ENCODE results near the gene SIGLEC1. TPM values are rescaled to one million over a fixed set of nuclear protein-coding genes. Genes with fewer than 3 reads are reported as not detected.

The SIGLEC1 gene
- total and polyA plus RNA-seq, 10 of the 15 experiments (the other 5 are each of a cell fraction or from before 2014, with no cell fraction given): 0.05 TPM; not detected in 9

- ChIA-PET CTCF (interaction anchor here (1.0 to 3.2 kb wide), 3 partner anchors 8 to 24 kb away, joined by 3 to 12 read pairs (median 5); no protein-coding TSS in a partner anchor), RAD21 (ENCODE audit: unreplicated experiment) (no interaction called here), SMC1A (ENCODE audit: uncharacterized antibody, unreplicated experiment) (no interaction called here), POLR2A (no interaction called here)
- no peak for FAIRE-seq
- TF ChIP-seq MEF2A (IDR thresholded peaks at IDR 0.05; ENCODE audit: insufficient read depth, low read depth, low read length) (no peak), SP1 (IDR thresholded peaks at IDR 0.05; ENCODE audit: low read depth, low read length) (no peak), RB1 (IDR thresholded peaks at IDR 0.05; ENCODE audit: borderline replicate concordance) (no peak), SMARCA5 (IDR thresholded peaks at IDR 0.05) (no peak), CEBPB (IDR thresholded peaks at IDR 0.05; ENCODE audit: borderline replicate concordance in 1 of 2, low read depth in 2 of 2, low read length in 2 of 2) (no peak)
- peaks cover 1% of the 10 kb centered on the region; the same call in 1 of the 3 replicates for H3K9me3 ChIP-seq (replicated peaks; ENCODE audit: control insufficient read depth, insufficient read depth, low read length)
- in situ Hi-C loops (cut with MboI) (no loop called here), intact Hi-C loops (cut with micrococcal nuclease; ENCODE audit: unreplicated experiment) (no loop called here)
- no TSS peak for BruUV-seq (replicated peaks)
- H3K27ac ChIP-seq (ENCODE audit: control insufficient read depth, insufficient read depth): no peak overlapping the region
- WGBS (ENCODE audit: insufficient coverage, insufficient replicate concordance, low lambda C conversion rate, missing lambda C conversion rate): 48% methylated on average over 16 of the region's 16 CpGs
- H3K4me3 ChIP-seq: no peak overlapping the region
- no peaks in the 10 kb centered on the region for H3K79me2 ChIP-seq (ENCODE audit: control insufficient read depth, insufficient read depth, low read length)
- H3K27me3 ChIP-seq (replicated peaks in 1 of 2; ENCODE audit: control insufficient read depth in 2 of 2, insufficient read depth in 2 of 2, low read length in 1 of 2): no peaks in the 10 kb centered on the region; a peak in 1 of 4 replicates
- no peaks in the 10 kb centered on the region for H3K4me1 ChIP-seq (ENCODE audit: control insufficient read depth, insufficient read depth, low read length)
- no peak for DNase-seq (ENCODE audit: low read depth, low spot score)
- H3K4me2 ChIP-seq (ENCODE audit: control insufficient read depth, insufficient read depth): no peak overlapping the region
- H3K9ac ChIP-seq (ENCODE audit: control insufficient read depth, insufficient read depth, low read length): no peak overlapping the region
- H2AFZ ChIP-seq (ENCODE audit: control insufficient read depth, low read depth, low read length): no peak overlapping the region
- H4K20me1 ChIP-seq (ENCODE audit: control insufficient read depth, insufficient read depth): no peaks in the 10 kb centered on the region
- ATAC-seq: no peak
- no peaks in the 10 kb centered on the region for H3K36me3 ChIP-seq (ENCODE audit: control insufficient read depth in 2 of 2, insufficient read depth in 2 of 2, low read length in 1 of 2)
Observed at GRCh38 chr20:3699037-3699436, 13.4 kb downstream of the SIGLEC1 start.

GRCh38 chr20:3698591-3699001 lies 13.8 kb downstream of the SIGLEC1 start:
- CTCF ChIA-PET: interaction anchor here (1.0 to 3.2 kb wide), 3 partner anchors 9 to 24 kb away, joined by 3 to 12 read pairs (median 5); no protein-coding TSS in a partner anchor
- TF ChIP-seq E2F8 (IDR thresholded peaks at IDR 0.05; ENCODE audit: low read depth, partially characterized antibody): no peak
- TF ChIP-seq MXI1 (IDR thresholded peaks at IDR 0.05; ENCODE audit: low read depth, low read length): no peak
- no peak for TF ChIP-seq IKZF2 (IDR thresholded peaks at IDR 0.05)
- no peak for TF ChIP-seq TAF1 (IDR thresholded peaks at IDR 0.05; ENCODE audit: borderline replicate concordance, low read depth, low read length)
- TF ChIP-seq SMC3 (IDR thresholded peaks at IDR 0.05; ENCODE audit: borderline replicate concordance, low read length): no peak
- TF ChIP-seq PAX5 (IDR thresholded peaks at IDR 0.05; ENCODE audit: borderline replicate concordance, low read depth, low read length): no peak
- TF ChIP-seq POLR2AphosphoS2 (IDR thresholded peaks at IDR 0.05; ENCODE audit: low read depth, low read length): no peak
- no peak for TF ChIP-seq MLLT1 (IDR thresholded peaks at IDR 0.05)
- TF ChIP-seq SIN3A (IDR thresholded peaks at IDR 0.05; ENCODE audit: low read depth, low read length): no peak

More at GRCh38 chr20:3698591-3699001, 13.8 kb downstream of the SIGLEC1 start:
- in situ Hi-C loops (cut with MboI): no loop called here
- no peaks in the 10 kb centered on the region for H3K4me1 ChIP-seq (ENCODE audit: control insufficient read depth, insufficient read depth, low read length)
- WGBS (ENCODE audit: insufficient coverage, insufficient replicate concordance, low lambda C conversion rate, missing lambda C conversion rate): 63% methylated on average over 6 of the region's 6 CpGs
- ChIA-PET RAD21 (ENCODE audit: unreplicated experiment) (no interaction called here), SMC1A (ENCODE audit: uncharacterized antibody, unreplicated experiment) (no interaction called here), POLR2A (interaction anchor here (0.6 kb wide), 1 partner anchor 129 kb away, joined by 4 read pairs; no protein-coding TSS in a partner anchor)
- FAIRE-seq (no peak), ATAC-seq (no peak), DNase-seq (ENCODE audit: low read depth, low spot score) (no peak)
- no peak overlapping the region for H3K4me2 ChIP-seq (ENCODE audit: control insufficient read depth, insufficient read depth)
- peaks cover 1% of the 10 kb centered on the region; the same call in 1 of the 3 replicates for H3K9me3 ChIP-seq (replicated peaks; ENCODE audit: control insufficient read depth, insufficient read depth, low read length)
- H4K20me1 ChIP-seq (ENCODE audit: control insufficient read depth, insufficient read depth): no peaks in the 10 kb centered on the region
- no peaks in the 10 kb centered on the region for H3K36me3 ChIP-seq (ENCODE audit: control insufficient read depth in 2 of 2, insufficient read depth in 2 of 2, low read length in 1 of 2)
- no peak overlapping the region for H3K27ac ChIP-seq (ENCODE audit: control insufficient read depth, insufficient read depth)
- no peak overlapping the region for H3K4me3 ChIP-seq
- intact Hi-C loops (cut with micrococcal nuclease; ENCODE audit: unreplicated experiment): no loop called here
- no peaks in the 10 kb centered on the region; a peak in 1 of 4 replicates for H3K27me3 ChIP-seq (replicated peaks in 1 of 2; ENCODE audit: control insufficient read depth in 2 of 2, insufficient read depth in 2 of 2, low read length in 1 of 2)
- BruUV-seq (replicated peaks): no TSS peak
- no peak overlapping the region for H3K9ac ChIP-seq (ENCODE audit: control insufficient read depth, insufficient read depth, low read length)
- H3K79me2 ChIP-seq (ENCODE audit: control insufficient read depth, insufficient read depth, low read length): no peaks in the 10 kb centered on the region
- no peak overlapping the region for H2AFZ ChIP-seq (ENCODE audit: control insufficient read depth, low read depth, low read length)
